HepG2 (cell line): ENCODE data around the gene CASR. TPM values are rescaled to one million over a fixed set of nuclear protein-coding genes. Genes with fewer than 3 reads are reported as not detected.

ENCODE experiments used
- ATAC-seq: fragments of 200-7000 bp; cut with Tn5 transposase; 3 replicates; pipeline ENCODE4 v1.9.1; 2020; ENCODE audit warnings: mild to moderate bottlenecking, moderate library complexity
- BruUV-seq: library from RNA; stranded (reverse); fragments of 400-500 nt; replicated peaks from 2 replicates; lab custom pipeline; 2021; lab: Mats Ljungman, UMichigan
- CTCF ChIA-PET: fragments of 300-600 bp; formaldehyde crosslinking; extraction: SDS; loops from one replicate; lab custom pipeline; 2021; ENCODE audit warnings: low total read pairs, inconsistent platforms, low intra/inter-chr PET ratio; lab: Yijun Ruan, JAX
- POLR2A ChIA-PET: fragments of 350-600 bp; sonication (Branson Sonifier 250); formaldehyde crosslinking; loops from one replicate; lab custom pipeline; 2020; ENCODE audit warnings: antibody characterized with exemption, inconsistent platforms; lab: Yijun Ruan, JAX
- DNase-seq: peaks from one replicate; pipeline ENCODE4 v3.0.0-alpha.2; 2015; ENCODE audit warnings: low spot score
- FAIRE-seq: peaks from 3 replicates; lab custom pipeline; 2011; peaks lifted over from hg19 to GRCh38; lab: Jason Lieb, UNC
- H2AFZ ChIP-seq: one replicate; pipeline ENCODE4 v1.6.1; 2011; ENCODE audit warnings: low read length, inconsistent platforms
- H3K27ac ChIP-seq: fragments of 300-600 bp; 3 replicates; pipeline ENCODE4 v1.8.0; 2011; ENCODE audit warnings: mixed run types, mild to moderate bottlenecking, mixed read lengths, low read length, inconsistent platforms; ENCODE audit not compliant: insufficient read depth; ENCODE audit errors: extremely low read length
- H3K27me3 ChIP-seq, 2 experiments: fragments of 200-600 bp in 1 of 2; 2 replicates in 1 of 2; 3 replicates in 1 of 2; pipeline versions ENCODE4 v1.6.0 to v1.8.0; 2011; ENCODE audit warnings: low read length in 2 of 2, mild to moderate bottlenecking in 2 of 2, moderate library complexity in 2 of 2, inconsistent platforms in 1 of 2; ENCODE audit not compliant: insufficient read depth in 2 of 2, control insufficient read depth in 1 of 2
- H3K36me3 ChIP-seq, 2 experiments: fragments of 200-600 bp in 1 of 2; replicated peaks in 1 of 2; 2 replicates in 1 of 2; 3 replicates in 1 of 2; pipeline versions ENCODE4 v1.5.1 to v1.8.0; 2011; ENCODE audit warnings: low read length in 2 of 2, inconsistent platforms in 1 of 2; ENCODE audit not compliant: insufficient read depth in 2 of 2, control insufficient read depth in 1 of 2
- H3K4me1 ChIP-seq: 2 replicates; pipeline ENCODE4 v1.5.1; 2012; ENCODE audit warnings: low read length, inconsistent platforms; ENCODE audit not compliant: insufficient read depth
- H3K4me2 ChIP-seq: 2 replicates; pipeline ENCODE4 v1.6.0; 2011; ENCODE audit warnings: low read depth, low read length, inconsistent platforms
- H3K4me3 ChIP-seq, 3 experiments: fragments of 200-600 bp in 1 of 3; sonication (generic), shearing (Covaris generic) in 1 of 3; replicated peaks in 1 of 3; 2 replicates each; pipeline ENCODE4 v1.5.1; 2011 to 2016; ENCODE audit warnings: low read length in 3 of 3, inconsistent platforms in 2 of 3, low read depth in 2 of 3, mild to moderate bottlenecking in 2 of 3, control low read depth in 1 of 3, mixed read lengths in 1 of 3; ENCODE audit not compliant: insufficient read depth in 1 of 3
- H3K79me2 ChIP-seq: one replicate; pipeline ENCODE4 v1.6.1; 2011; ENCODE audit warnings: low read length, inconsistent platforms; ENCODE audit not compliant: insufficient read depth
- H3K9ac ChIP-seq: 2 replicates; pipeline ENCODE4 v1.6.0; 2011; ENCODE audit warnings: mild to moderate bottlenecking, low read depth, low read length, inconsistent platforms; ENCODE audit not compliant: insufficient read depth
- H3K9me3 ChIP-seq: 2 replicates; pipeline ENCODE4 v1.5.1; 2012; ENCODE audit warnings: mild to moderate bottlenecking, low read length
- H4K20me1 ChIP-seq: 2 replicates; pipeline ENCODE4 v1.6.0; 2011; ENCODE audit warnings: inconsistent platforms, mild to moderate bottlenecking, low read length, moderate library complexity; ENCODE audit not compliant: insufficient read depth
- FOXO4 ChIP-seq: sonication (generic); formaldehyde crosslinking; conservative IDR thresholded peaks from 2 replicates; pipeline ENCODE4 v1.8.1; 2023; ENCODE audit warnings: missing genetic modification reagents
- HIVEP1 ChIP-seq: sonication (generic); formaldehyde crosslinking; IDR thresholded peaks from 2 replicates; pipeline ENCODE4 v1.4.0; 2020; ENCODE audit warnings: mild to moderate bottlenecking, missing genetic modification reagents
- IKZF4 ChIP-seq: sonication (generic); formaldehyde crosslinking; IDR thresholded peaks from 2 replicates; pipeline ENCODE4 v1.5.1; 2020; ENCODE audit warnings: borderline replicate concordance, mild to moderate bottlenecking, low read depth, missing genetic modification reagents; ENCODE audit errors: not compliant biosample characterization
- NAIF1 ChIP-seq: sonication (generic); formaldehyde crosslinking; IDR thresholded peaks from 2 replicates; pipeline ENCODE4 v1.5.0; 2020; ENCODE audit warnings: mild to moderate bottlenecking, missing genetic modification reagents, borderline replicate concordance
- NR1H2 ChIP-seq: sonication (generic); formaldehyde crosslinking; IDR thresholded peaks from 2 replicates; pipeline ENCODE4 v1.8.1; 2022; ENCODE audit warnings: low read depth, missing genetic modification reagents, borderline replicate concordance
- NRL ChIP-seq: sonication (generic); formaldehyde crosslinking; IDR thresholded peaks from 2 replicates; pipeline ENCODE4 v1.5.0; 2020; ENCODE audit warnings: missing genetic modification reagents, mild to moderate bottlenecking, moderate library complexity, borderline replicate concordance
- PAF1 ChIP-seq: IDR thresholded peaks from 2 replicates; pipeline ENCODE4 v1.6.1; 2016; ENCODE audit warnings: missing genetic modification reagents, missing compliant biosample characterization
- YY1 ChIP-seq: IDR thresholded peaks from 2 replicates; pipeline ENCODE4 v1.6.1; 2011; ENCODE audit warnings: low read length, low read depth, moderate library complexity, mild to moderate bottlenecking; ENCODE audit not compliant: insufficient read depth, insufficient replicate concordance
- ZBTB14 ChIP-seq: sonication (generic); formaldehyde crosslinking; IDR thresholded peaks from 2 replicates; pipeline ENCODE4 v1.4.0; 2020; ENCODE audit warnings: missing genetic modification reagents
- ZFP41 ChIP-seq: sonication (generic); formaldehyde crosslinking; IDR thresholded peaks from 2 replicates; pipeline ENCODE4 v1.4.0; 2020; ENCODE audit warnings: mild to moderate bottlenecking, missing genetic modification reagents, borderline replicate concordance
- ZMYM2 ChIP-seq: sonication (generic); formaldehyde crosslinking; IDR thresholded peaks from 2 replicates; pipeline ENCODE4 v1.8.0; 2022; ENCODE audit warnings: mild to moderate bottlenecking, missing genetic modification reagents
- ZNF333 ChIP-seq: sonication (generic); formaldehyde crosslinking; IDR thresholded peaks from 2 replicates; pipeline ENCODE4 v1.4.0; 2020; ENCODE audit warnings: mild to moderate bottlenecking, missing genetic modification reagents, borderline replicate concordance
- ZNF33B ChIP-seq: sonication (generic); formaldehyde crosslinking; IDR thresholded peaks from 2 replicates; pipeline ENCODE4 v1.5.1; 2020; ENCODE audit warnings: mild to moderate bottlenecking, missing genetic modification reagents
- ZNF780A ChIP-seq: sonication (generic); formaldehyde crosslinking; IDR thresholded peaks from 2 replicates; pipeline ENCODE4 v1.8.0; 2022; ENCODE audit warnings: mild to moderate bottlenecking, missing genetic modification reagents, moderate library complexity
- WGBS: methylation state at CpG from one replicate; pipeline ENCODE4 v1.1.6; 2017; ENCODE audit warnings: low lambda C conversion rate; 5-methylcytosine and 5-hydroxymethylcytosine counted together
- in situ Hi-C: cut with HindIII; loops from 2 replicates; pipeline ENCODE4 v1.10.0; 2017; ENCODE audit warnings: low pct_unique_long_range_greater_than_20kb; ENCODE audit not compliant: extremely low pct_ligation_motif_present
- intact Hi-C: fragments of 100-400 bp; cut with micrococcal nuclease; formaldehyde crosslinking; loops from one replicate; pipeline ENCODE4 v1.10.0; 2022; ENCODE audit not compliant: unreplicated experiment
- polyA plus RNA-seq, 8 experiments: library from polyadenylated mRNA; depleted of rRNA in 3 of 8; stranded (reverse) in 7 of 8; unstranded in 1 of 8; fragments of >200 nt; fragmentation: Illumina TruSeq in 4 of 8; extraction: Trizol in 4 of 8; gene quantifications; 2 replicates each; pipeline versions ENCODE4 v1.2.1 to v1.2.3, GENCODE V29; 2011 to 2016; ENCODE audit warnings: low read depth in 4 of 8, missing spikeins in 1 of 8, mixed read lengths in 1 of 8; ENCODE audit not compliant: insufficient read depth in 1 of 8
- total RNA-seq, 5 experiments: library from RNA; depleted of rRNA; stranded (reverse); fragments of >200 nt; fragmentation: Illumina TruSeq; extraction: Trizol; gene quantifications; 2 replicates each; pipeline ENCODE4 v1.2.3, GENCODE V29; 2016; ENCODE audit warnings: low read depth in 1 of 5
- TF ChIP-seq, protein P1 (sequence below): sonication (generic); formaldehyde crosslinking; IDR thresholded peaks from 2 replicates; pipeline ENCODE4 v1.4.0; 2020; ENCODE audit warnings: missing genetic modification reagents, low read depth, mild to moderate bottlenecking, borderline replicate concordance
- TF ChIP-seq, protein P2 (sequence below): sonication (generic); formaldehyde crosslinking; IDR thresholded peaks from 2 replicates; pipeline ENCODE4 v1.5.1; 2020; ENCODE audit warnings: mild to moderate bottlenecking, missing genetic modification reagents
- TF ChIP-seq, protein P3 (sequence below), 2 experiments: fragments of 450-650 bp in 1 of 2; sonication (generic) in 1 of 2; formaldehyde crosslinking; IDR thresholded peaks; 2 replicates each; pipeline versions ENCODE4 v1.5.0 to v1.8.0; 2020 to 2022; ENCODE audit warnings: mild to moderate bottlenecking in 1 of 2, missing genetic modification reagents in 1 of 2

The CASR gene
- total and polyA plus RNA-seq, 2 of the 13 experiments (the other 11 are each of a cell fraction or from before 2014, with no cell fraction given), result not detected

DNA sequence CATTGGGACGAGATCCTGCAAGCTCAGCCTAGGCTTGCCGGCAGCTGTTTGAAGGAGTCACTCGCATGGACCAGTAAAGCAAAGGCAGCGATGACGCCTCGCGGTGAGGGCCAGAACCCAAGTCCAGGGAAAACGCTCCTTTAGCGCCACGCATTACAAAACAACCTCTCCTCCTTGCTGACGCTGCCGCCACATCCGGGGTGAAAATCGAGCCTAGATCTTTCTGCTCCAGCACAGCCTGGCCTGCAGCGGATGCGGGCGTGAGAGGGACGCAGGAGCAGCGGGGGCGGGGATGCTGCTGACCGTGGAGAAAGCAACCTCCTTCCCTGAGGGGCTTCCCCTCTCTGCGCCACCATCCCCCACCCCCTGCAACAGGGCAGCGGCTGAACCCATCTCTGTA lies 46.7 kb downstream of the CASR start:
- Histone ChIP-seq H2AFZ (no peak overlapping the region), H3K27ac (no peak overlapping the region), H3K27me3 (peaks cover 0 to 14% of the 10 kb centered on the region in 2 experiments; a peak in 2 of 5 replicates), H3K9ac (no peak overlapping the region), H3K79me2 (no peaks in the 10 kb centered on the region), H3K36me3 (no peaks in the 10 kb centered on the region), H3K9me3 (no peaks in the 10 kb centered on the region), H3K4me2 (no peak overlapping the region), H3K4me1 (no peaks in the 10 kb centered on the region), H4K20me1 (no peaks in the 10 kb centered on the region), H3K4me3 (no peak overlapping the region)
- DNase-seq, result no peak
- no TSS peak for BruUV-seq
- 44% methylated on average over 20 of the region's 23 CpGs for WGBS
- FAIRE-seq, result no peak
- POLR2A ChIA-PET, result no interaction called here
- intact Hi-C loops, result no loop called here
- in situ Hi-C loops, result no loop called here
- no peak for ATAC-seq
- CTCF ChIA-PET, result no interaction called here
- TF ChIP-seq ZMYM2 (CRISPR knock-in tag), result no peak
- TF ChIP-seq, protein P1, sequence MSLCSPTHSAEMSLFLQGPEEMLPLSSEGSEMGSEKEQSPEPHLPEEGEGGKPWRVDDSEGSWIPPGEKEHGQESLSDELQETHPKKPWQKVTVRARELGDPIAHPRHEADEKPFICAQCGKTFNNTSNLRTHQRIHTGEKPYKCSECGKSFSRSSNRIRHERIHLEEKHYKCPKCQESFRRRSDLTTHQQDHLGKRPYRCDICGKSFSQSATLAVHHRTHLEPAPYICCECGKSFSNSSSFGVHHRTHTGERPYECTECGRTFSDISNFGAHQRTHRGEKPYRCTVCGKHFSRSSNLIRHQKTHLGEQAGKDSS (CRISPR knock-in tag), result no peak
- TF ChIP-seq PAF1 (CRISPR knock-in tag), result no peak
- no peak for TF ChIP-seq ZNF333 (CRISPR knock-in tag)
- no peak for TF ChIP-seq IKZF4 (CRISPR knock-in tag)
- TF ChIP-seq NR1H2 (CRISPR knock-in tag), result no peak
- no peak for TF ChIP-seq YY1
- no peak for TF ChIP-seq FOXO4 (CRISPR knock-in tag)
- TF ChIP-seq ZFP41 (CRISPR knock-in tag), result no peak
- TF ChIP-seq, protein P2, sequence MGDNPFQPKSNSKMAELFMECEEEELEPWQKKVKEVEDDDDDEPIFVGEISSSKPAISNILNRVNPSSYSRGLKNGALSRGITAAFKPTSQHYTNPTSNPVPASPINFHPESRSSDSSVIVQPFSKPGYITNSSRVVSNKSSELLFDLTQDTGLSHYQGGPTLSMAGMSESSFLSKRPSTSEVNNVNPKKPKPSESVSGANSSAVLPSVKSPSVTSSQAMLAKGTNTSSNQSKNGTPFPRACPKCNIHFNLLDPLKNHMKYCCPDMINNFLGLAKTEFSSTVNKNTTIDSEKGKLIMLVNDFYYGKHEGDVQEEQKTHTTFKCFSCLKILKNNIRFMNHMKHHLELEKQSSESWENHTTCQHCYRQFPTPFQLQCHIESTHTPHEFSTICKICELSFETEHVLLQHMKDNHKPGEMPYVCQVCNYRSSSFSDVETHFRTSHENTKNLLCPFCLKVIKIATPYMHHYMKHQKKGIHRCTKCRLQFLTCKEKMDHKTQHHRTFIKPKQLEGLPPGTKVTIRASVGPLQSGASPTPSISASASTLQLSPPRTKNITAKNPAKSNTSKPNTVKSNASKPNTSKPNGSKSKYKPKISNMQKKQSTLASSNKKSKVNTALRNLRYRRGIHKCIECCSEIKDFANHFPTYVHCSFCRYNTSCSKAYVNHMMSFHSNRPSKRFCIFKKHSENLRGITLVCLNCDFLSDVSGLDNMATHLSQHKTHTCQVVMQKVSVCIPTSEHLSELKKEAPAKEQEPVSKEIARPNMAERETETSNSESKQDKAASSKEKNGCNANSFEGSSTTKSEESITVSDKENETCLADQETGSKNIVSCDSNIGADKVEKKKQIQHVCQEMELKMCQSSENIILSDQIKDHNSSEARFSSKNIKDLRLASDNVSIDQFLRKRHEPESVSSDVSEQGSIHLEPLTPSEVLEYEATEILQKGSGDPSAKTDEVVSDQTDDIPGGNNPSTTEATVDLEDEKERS (CRISPR knock-in tag), result no peak
- TF ChIP-seq NRL, result no peak
- TF ChIP-seq ZNF33B (CRISPR knock-in tag), result no peak
- TF ChIP-seq, protein P3, sequence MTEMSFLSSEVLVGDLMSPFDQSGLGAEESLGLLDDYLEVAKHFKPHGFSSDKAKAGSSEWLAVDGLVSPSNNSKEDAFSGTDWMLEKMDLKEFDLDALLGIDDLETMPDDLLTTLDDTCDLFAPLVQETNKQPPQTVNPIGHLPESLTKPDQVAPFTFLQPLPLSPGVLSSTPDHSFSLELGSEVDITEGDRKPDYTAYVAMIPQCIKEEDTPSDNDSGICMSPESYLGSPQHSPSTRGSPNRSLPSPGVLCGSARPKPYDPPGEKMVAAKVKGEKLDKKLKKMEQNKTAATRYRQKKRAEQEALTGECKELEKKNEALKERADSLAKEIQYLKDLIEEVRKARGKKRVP (CRISPR knock-in tag; IDR thresholded peaks at IDR 0.05), result no peak
- TF ChIP-seq NAIF1 (CRISPR knock-in tag), result no peak
- TF ChIP-seq ZBTB14 (CRISPR knock-in tag), result no peak
- no peak for TF ChIP-seq HIVEP1
- TF ChIP-seq ZNF780A (CRISPR knock-in tag), result no peak
